ENCODE measurements around the gene TXNRD1.
A peak's percentile ranks its signal among the peaks of the same experiment; 100 is the strongest.
"Not testable (repeated sequence)": the region's sequence is repeated elsewhere in the genome, so short reads cannot be mapped to it uniquely, and the experiment has no call there.

TXNRD1 gene

GRCh38 chr12:104280717-104281458, 65.3 kb downstream of the TXNRD1 start:
- no peak for DNase-seq (ENCODE audit: low read depth)

DNA sequence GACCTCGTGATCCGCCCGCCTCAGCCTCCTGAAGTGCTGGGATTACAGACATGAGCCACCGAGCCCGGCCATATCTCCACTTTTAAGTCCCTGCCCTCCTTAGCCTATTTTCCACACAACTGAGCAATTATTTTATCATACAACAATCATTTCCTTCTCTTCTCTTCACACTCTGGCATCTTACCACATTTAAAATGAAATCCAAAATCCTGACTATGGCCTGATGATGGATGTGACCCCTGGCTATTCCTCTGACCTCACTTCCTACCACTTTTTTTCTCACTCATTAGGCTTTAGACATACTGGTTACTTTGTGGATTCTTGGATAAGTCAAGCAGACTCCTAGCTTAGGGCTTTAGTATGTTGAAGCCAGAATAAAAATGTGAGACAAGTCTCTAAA, 66.1 kb downstream of the TXNRD1 start:
- DNase-seq (ENCODE audit: low read depth), result no peak

- DNase-seq (ENCODE audit: low read depth), result no peak
Observed at GRCh38 chr12:104282109-104282508, 66.5 kb downstream of the TXNRD1 start.

GRCh38 chr12:104285740-104286515, 70.3 kb downstream of the TXNRD1 start:
- no peak for DNase-seq (ENCODE audit: low read depth)

GRCh38 chr12:104286516-104287482, 71.2 kb downstream of the TXNRD1 start:
- DNase-seq (ENCODE audit: low read depth), result peak; percentile 73

DNA sequence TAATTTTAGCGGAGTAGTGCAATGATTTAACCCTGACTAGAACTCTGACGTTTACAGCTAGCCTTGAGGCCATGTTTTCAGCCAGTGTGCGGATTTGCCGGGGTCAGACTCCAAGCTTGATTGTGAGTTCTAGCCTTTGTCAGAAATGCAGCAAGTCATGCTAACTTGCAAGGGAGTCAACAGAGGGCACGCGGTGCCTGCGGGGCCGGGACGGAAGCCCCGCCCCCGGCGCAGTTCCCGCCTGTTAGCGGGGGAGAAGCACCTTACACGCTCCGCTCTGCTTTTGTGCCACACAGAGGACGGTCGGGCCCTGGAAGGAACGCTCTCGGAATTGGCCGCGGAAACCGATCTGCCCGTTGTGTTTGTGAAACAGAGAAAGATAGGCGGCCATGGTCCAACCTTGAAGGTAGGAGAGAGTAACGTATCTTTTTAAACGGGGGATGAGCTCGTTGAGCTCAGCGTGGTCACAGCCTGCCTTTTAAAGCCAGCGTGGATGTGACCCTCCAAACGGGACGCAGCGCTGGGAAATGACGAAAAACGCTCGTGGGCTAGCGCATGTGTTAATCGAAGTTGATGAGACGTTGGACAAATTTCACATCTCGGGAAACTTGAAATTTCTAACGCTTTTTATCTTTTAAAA, 73.2 kb downstream of the TXNRD1 start:
- DNase-seq (ENCODE audit: low read depth), result peak; percentile 61

GRCh38 chr12:104290320-104290719, 74.7 kb downstream of the TXNRD1 start:
- DNase-seq (ENCODE audit: low read depth), result no peak

GRCh38 chr12:104290855-104291254, 75.3 kb downstream of the TXNRD1 start:
- no peak for DNase-seq (ENCODE audit: low read depth)

DNA sequence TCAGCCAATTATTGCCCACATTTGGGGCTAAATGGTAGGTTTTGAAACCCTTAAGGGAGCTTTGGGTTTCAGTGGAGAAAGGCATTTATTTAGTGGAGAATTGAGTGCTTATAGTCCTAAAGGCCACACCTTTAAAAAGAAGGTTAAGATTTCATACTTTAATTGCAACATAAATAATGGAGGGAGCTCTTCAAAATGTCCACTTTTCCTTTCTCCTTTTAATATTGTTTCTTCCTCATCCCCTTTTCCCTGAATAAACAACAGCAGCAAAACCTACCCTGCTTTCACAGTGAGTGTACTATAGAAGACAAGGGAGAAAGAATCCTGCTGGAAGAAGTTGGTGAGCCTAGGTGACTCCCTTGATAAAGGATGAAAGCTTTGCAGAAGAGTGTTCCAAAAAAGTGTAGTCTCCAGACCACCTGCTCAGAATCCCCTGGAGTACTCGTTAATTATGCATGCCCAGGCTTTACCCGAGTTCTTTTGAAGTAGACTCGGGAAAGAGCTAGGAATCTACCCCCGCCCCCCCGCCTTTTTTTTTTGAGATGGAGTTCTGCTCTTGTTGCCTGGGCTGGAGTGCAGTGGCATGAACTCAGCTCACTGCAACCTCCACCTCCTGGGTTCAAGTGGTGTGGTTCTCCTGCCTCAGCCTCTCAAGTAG, 76.4 kb downstream of the TXNRD1 start:
- no peak for DNase-seq (ENCODE audit: low read depth)

DNA sequence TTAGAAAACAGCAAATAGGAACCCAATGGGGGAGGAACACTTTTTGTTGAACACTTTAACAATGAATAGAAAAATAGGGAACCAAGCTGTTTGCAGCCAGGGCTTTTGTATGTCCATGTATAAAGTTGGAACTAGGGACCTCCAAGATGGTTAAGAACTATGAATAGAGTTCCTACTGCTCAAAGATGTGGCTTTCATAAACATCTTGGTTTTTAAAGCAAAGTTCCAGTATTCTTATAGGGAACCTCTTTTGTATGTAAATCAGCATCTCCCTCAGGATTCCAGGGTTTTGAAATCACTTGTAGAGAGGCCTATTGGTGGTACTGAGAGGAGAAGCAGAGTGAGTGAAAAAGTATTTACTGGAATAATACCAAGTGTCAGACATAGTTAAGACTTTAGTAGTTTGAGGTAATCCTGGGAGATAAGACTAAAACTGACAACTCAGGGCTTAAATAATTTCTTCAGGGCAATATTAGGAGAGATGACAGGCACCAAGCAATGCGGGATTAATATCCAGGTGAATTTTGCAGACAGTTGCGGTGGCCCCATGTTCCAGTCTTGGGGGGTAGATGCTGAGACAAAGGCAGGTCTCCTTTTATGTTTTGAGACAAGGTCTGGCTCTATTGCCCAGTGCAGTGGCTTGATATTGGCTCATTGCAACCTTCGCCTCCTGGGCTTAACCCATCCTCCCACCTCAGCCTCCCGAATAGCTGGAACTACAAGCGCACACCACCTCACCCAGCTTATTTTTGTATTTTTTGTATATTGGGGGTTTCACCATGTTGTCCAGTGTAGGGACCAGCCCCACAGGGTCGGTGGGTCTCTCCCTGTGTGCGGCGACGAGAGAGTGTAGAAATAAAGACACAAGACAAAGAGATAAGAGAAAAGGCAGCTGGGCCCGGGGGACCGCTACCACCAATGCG, 77.6 kb downstream of the TXNRD1 start:
- DNase-seq (ENCODE audit: low read depth), result no peak

DNA sequence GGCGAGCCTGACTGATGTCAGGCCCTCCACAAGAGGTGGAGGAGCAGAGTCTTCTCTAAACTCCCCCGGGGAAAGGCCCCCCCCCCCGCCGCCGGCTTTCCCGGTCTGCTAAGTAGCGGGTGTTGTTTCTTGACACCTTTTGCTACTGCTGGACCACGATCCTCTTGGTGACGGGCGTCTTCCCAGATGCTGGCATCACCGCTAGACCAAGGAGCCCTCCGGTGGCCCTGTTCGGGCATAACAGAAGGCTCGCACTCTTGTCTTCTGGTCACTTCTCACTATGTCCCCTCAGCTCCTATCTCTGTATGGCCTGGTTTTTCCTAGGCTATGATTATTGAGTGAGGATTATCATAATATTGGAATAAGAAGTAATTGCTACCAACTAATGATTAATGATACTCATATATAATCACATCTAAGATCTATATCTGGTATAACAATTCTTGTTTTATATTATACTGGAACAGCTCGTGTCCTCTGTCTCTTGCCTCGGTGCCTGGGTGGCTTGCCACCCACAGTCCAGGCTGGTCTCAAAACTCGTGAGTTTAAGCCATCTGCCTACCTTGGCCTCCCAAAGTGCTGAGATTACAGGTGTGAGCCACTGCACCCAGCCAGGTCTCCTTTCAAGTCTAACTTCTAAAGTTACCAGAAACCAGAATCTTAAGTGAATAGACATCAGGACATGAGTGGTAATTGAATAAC, 78.7 kb downstream of the TXNRD1 start:
- not testable (repeated sequence) for DNase-seq (ENCODE audit: low read depth)

DNA sequence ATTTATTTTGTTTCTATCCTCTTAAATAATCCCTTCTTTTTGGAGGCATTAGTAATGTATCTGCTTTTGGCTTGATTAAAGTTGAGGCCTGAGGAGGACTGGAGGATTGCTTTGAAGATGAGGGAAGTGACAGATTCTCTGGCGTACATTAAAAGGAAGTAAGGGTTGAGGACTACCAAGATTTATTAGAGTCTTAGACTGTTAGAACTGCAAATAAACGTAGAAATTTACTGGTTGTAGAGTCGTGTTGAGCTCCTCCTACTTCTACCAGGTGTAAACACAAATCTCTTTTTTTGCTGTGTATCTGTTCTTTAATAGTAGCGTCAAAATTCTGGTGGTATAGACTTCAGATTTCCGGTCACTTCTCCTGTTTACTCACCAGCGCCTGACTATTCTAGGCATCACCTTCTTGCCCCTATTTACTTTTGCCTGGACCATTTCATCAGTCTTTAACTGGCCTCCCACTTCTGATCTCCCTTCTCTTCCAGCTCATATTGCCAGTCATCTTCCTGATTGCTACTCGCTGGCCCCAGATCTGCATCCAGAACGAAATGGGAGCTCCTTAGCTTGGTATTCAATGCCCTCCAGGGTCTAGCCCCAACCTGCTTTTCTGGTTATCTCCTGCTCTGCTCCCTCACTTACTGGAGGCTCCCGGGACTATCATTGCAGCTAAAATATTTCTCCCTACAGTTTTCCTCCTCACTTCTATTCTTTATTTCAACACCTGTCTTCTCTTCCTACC, 79.5 kb downstream of the TXNRD1 start:
- no peak for DNase-seq (ENCODE audit: low read depth)

DNA sequence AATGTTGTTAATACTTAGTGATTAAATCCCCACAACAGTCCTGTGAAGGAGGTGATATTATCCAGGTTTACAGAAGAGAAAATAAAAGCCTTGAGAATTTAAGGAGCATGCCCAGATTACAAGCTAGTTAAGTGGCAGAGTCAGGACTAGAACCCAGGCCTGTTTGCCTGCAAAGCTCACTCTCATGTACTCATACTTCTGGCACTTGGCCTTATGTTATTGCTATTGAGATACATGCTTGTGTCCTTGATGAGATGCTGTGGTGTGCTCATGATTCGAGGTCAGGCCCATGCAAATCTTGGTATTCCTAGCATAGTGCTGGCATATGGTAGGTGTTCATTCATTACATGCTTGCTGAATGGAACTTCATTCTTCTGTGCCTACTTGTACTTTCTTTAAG, 80.4 kb downstream of the TXNRD1 start:
- no peak for DNase-seq (ENCODE audit: low read depth)

GRCh38 chr12:104296718-104297117, 81.1 kb downstream of the TXNRD1 start:
- DNase-seq (ENCODE audit: low read depth), result no peak

GRCh38 chr12:104297477-104298113, 82.0 kb downstream of the TXNRD1 start:
- DNase-seq (ENCODE audit: low read depth), result no peak

- DNase-seq (ENCODE audit: low read depth), result no peak
Observed at GRCh38 chr12:104299842-104300481, 84.4 kb downstream of the TXNRD1 start.

GRCh38 chr12:104303538-104304151, 88.1 kb downstream of the TXNRD1 start, which contains the start of gene EID3:
Gene EID3 (plus strand): TSS chr12:104303739. CDS start chr12:104303935, 196 bp downstream.
- DNase-seq (ENCODE audit: low read depth), result peak; percentile 80
